Measurements from ENCODE around the gene SUMO4. TPM values are rescaled to one million over a fixed set of nuclear protein-coding genes. Genes with fewer than 3 reads are reported as not detected.

Gene SUMO4
- total and polyA plus RNA-seq, 4 donors: 0.83 to 3.3 (median 0.84) TPM; not detected in 1

GRCh38 chr6:149421132-149421531, 21.1 kb downstream of the SUMO4 start:
- no peaks in the 10 kb centered on the region for H3K9me3 ChIP-seq (ENCODE audit: control insufficient read depth in 4 of 4, low read length in 3 of 4)
- peaks cover 0 to 10% (median 5%) of the 10 kb centered on the region in 4 donors for H3K4me1 ChIP-seq (ENCODE audit: control insufficient read depth in 4 of 4, insufficient read depth in 4 of 4, low read length in 3 of 4)
- no peak overlapping the region for H3K27ac ChIP-seq (ENCODE audit: low read depth in 1 of 2, low read length in 2 of 2)
- no peak for TF ChIP-seq GABPA (IDR thresholded peaks at IDR 0.05 in 1 of 2, conservative IDR thresholded peaks at IDR 0.05 in 1 of 2)
- TF ChIP-seq CTCF (IDR thresholded peaks at IDR 0.05; ENCODE audit: low read depth, low read length, missing input control): no peak
- no peak for TF ChIP-seq FOXA1 (IDR thresholded peaks at IDR 0.05)
- no peak for TF ChIP-seq ZBTB33 (IDR thresholded peaks at IDR 0.05)
- TF ChIP-seq EGR1 (IDR thresholded peaks at IDR 0.05; ENCODE audit: low read depth in 2 of 2): no peak
- no peak for TF ChIP-seq SP1 (IDR thresholded peaks at IDR 0.05)
- TF ChIP-seq YY1 (IDR thresholded peaks at IDR 0.05): no peak
- TF ChIP-seq RAD21 (IDR thresholded peaks at IDR 0.05): no peak
- TF ChIP-seq HNF4G (IDR thresholded peaks at IDR 0.05): no peak
- no peak for TF ChIP-seq HNF4A (conservative IDR thresholded peaks at IDR 0.05)
- no peak for TF ChIP-seq FOXA2 (IDR thresholded peaks at IDR 0.05)
- no peak for TF ChIP-seq JUND (IDR thresholded peaks at IDR 0.05)
- no peak for TF ChIP-seq RXRA (IDR thresholded peaks at IDR 0.05)
- no peak for TF ChIP-seq NR2F2 (IDR thresholded peaks at IDR 0.05)
- no peak for TF ChIP-seq TAF1 (conservative IDR thresholded peaks at IDR 0.05)
- TF ChIP-seq MAX (IDR thresholded peaks at IDR 0.05): no peak
- TF ChIP-seq ATF3 (IDR thresholded peaks at IDR 0.05): no peak
- no peak for TF ChIP-seq REST (IDR thresholded peaks at IDR 0.05)
- no peak overlapping the region for H3K4me3 ChIP-seq (ENCODE audit: low read depth in 1 of 3, low read length in 3 of 3)
- H3K27me3 ChIP-seq (ENCODE audit: control insufficient read depth in 4 of 4, insufficient read depth in 4 of 4, low read length in 3 of 4): no peaks in the 10 kb centered on the region
- no peak for DNase-seq (ENCODE audit: low spot score)
- no peak overlapping the region for H3K9ac ChIP-seq (ENCODE audit: low read depth in 1 of 2, low read length in 2 of 2)
- H3K36me3 ChIP-seq (ENCODE audit: control insufficient read depth in 4 of 4, insufficient read depth in 3 of 4, low read depth in 1 of 4, low read length in 3 of 4): no peaks in the 10 kb centered on the region
- 78% methylated on average over 5 of the region's 5 CpGs for WGBS
